ENCODE data around the gene DCLK1. TPM values are rescaled to one million over a fixed set of nuclear protein-coding genes. Genes with fewer than 3 reads are reported as not detected.

DCLK1 gene
- total RNA-seq, 1 experiment from 2014 or later, result 2.2 TPM

- DNase-seq (ENCODE audit: low read depth in 1 of 2, low spot score in 2 of 2), result no peak
- H3K4me3 ChIP-seq, result no peak overlapping the region
- no peak overlapping the region for H3K27ac ChIP-seq
- H3K9me3 ChIP-seq (replicated peaks), result no peaks in the 10 kb centered on the region
- no peaks in the 10 kb centered on the region for H3K36me3 ChIP-seq
- H3K27me3 ChIP-seq (replicated peaks), result no peaks in the 10 kb centered on the region
- H3K4me1 ChIP-seq (replicated peaks), result peaks cover 23% of the 10 kb centered on the region
Measured at GRCh38 chr13:35860661-35861060, 270.5 kb downstream of the DCLK1 start.

- no peak overlapping the region for H3K27ac ChIP-seq
- DNase-seq (ENCODE audit: low read depth in 1 of 2, low spot score in 2 of 2), result no peak
- H3K36me3 ChIP-seq, result no peaks in the 10 kb centered on the region
- peaks cover 27% of the 10 kb centered on the region for H3K4me1 ChIP-seq (replicated peaks)
- no peaks in the 10 kb centered on the region for H3K27me3 ChIP-seq (replicated peaks)
- H3K9me3 ChIP-seq (replicated peaks), result no peaks in the 10 kb centered on the region
- no peak overlapping the region for H3K4me3 ChIP-seq
Measured at GRCh38 chr13:35859981-35860380, 271.2 kb downstream of the DCLK1 start.

GRCh38 chr13:35858665-35859064, 272.5 kb downstream of the DCLK1 start:
- no peak for DNase-seq (ENCODE audit: low read depth in 1 of 2, low spot score in 2 of 2)
- Histone ChIP-seq H3K27ac (no peak overlapping the region), H3K36me3 (no peaks in the 10 kb centered on the region), H3K4me1 (replicated peaks) (peaks cover 27% of the 10 kb centered on the region), H3K9me3 (replicated peaks) (no peaks in the 10 kb centered on the region), H3K4me3 (no peak overlapping the region), H3K27me3 (replicated peaks) (no peaks in the 10 kb centered on the region)

GRCh38 chr13:35857769-35858168, 273.4 kb downstream of the DCLK1 start:
- H3K4me1 ChIP-seq (replicated peaks), result peaks cover 27% of the 10 kb centered on the region
- no peaks in the 10 kb centered on the region for H3K36me3 ChIP-seq
- H3K9me3 ChIP-seq (replicated peaks), result no peaks in the 10 kb centered on the region
- H3K27ac ChIP-seq, result 0 out of 2 replicates have a peak overlapping the region, but pooled peaks have one; percentile 31
- no peak overlapping the region for H3K4me3 ChIP-seq
- H3K27me3 ChIP-seq (replicated peaks), result no peaks in the 10 kb centered on the region
- peak; percentile 31 to 46 for DNase-seq (ENCODE audit: low read depth in 1 of 2, low spot score in 2 of 2)

- Histone ChIP-seq H3K36me3 (no peaks in the 10 kb centered on the region), H3K4me3 (no peak overlapping the region), H3K9me3 (replicated peaks) (no peaks in the 10 kb centered on the region), H3K4me1 (replicated peaks) (peaks cover 27% of the 10 kb centered on the region), H3K27me3 (replicated peaks) (no peaks in the 10 kb centered on the region), H3K27ac (no peak overlapping the region)
- DNase-seq (ENCODE audit: low read depth in 1 of 2, low spot score in 2 of 2), result no peak
Measured at GRCh38 chr13:35856721-35857364, 274.3 kb downstream of the DCLK1 start.

- Histone ChIP-seq H3K27ac (no peak overlapping the region), H3K9me3 (replicated peaks) (no peaks in the 10 kb centered on the region), H3K4me1 (replicated peaks) (peaks cover 27% of the 10 kb centered on the region), H3K36me3 (no peaks in the 10 kb centered on the region), H3K27me3 (replicated peaks) (no peaks in the 10 kb centered on the region), H3K4me3 (no peak overlapping the region)
- DNase-seq (ENCODE audit: low read depth in 1 of 2, low spot score in 2 of 2), result no peak
Measured at GRCh38 chr13:35856084-35856483, 275.1 kb downstream of the DCLK1 start.

- no peaks in the 10 kb centered on the region for H3K27me3 ChIP-seq (replicated peaks)
- H3K9me3 ChIP-seq (replicated peaks), result no peaks in the 10 kb centered on the region
- H3K27ac ChIP-seq, result no peak overlapping the region
- no peak overlapping the region for H3K4me3 ChIP-seq
- peaks cover 27% of the 10 kb centered on the region for H3K4me1 ChIP-seq (replicated peaks)
- H3K36me3 ChIP-seq, result no peaks in the 10 kb centered on the region
- peak in 1 of 2 experiments; percentile 9 for DNase-seq (ENCODE audit: low read depth in 1 of 2, low spot score in 2 of 2)
Measured at GRCh38 chr13:35855531-35856019, 275.6 kb downstream of the DCLK1 start.

GRCh38 chr13:35854286-35854685, 276.9 kb downstream of the DCLK1 start:
- Histone ChIP-seq H3K4me3 (no peak overlapping the region), H3K36me3 (no peaks in the 10 kb centered on the region), H3K27me3 (replicated peaks) (no peaks in the 10 kb centered on the region), H3K27ac (no peak overlapping the region), H3K9me3 (replicated peaks) (no peaks in the 10 kb centered on the region), H3K4me1 (replicated peaks) (peaks cover 27% of the 10 kb centered on the region)
- DNase-seq (ENCODE audit: low read depth in 1 of 2, low spot score in 2 of 2), result no peak

- no peak for DNase-seq (ENCODE audit: low read depth in 1 of 2, low spot score in 2 of 2)
- no peak overlapping the region for H3K4me3 ChIP-seq
- no peak overlapping the region for H3K27ac ChIP-seq
- no peaks in the 10 kb centered on the region for H3K36me3 ChIP-seq
- peaks cover 13% of the 10 kb centered on the region for H3K4me1 ChIP-seq (replicated peaks)
- H3K27me3 ChIP-seq (replicated peaks), result no peaks in the 10 kb centered on the region
- no peaks in the 10 kb centered on the region for H3K9me3 ChIP-seq (replicated peaks)
Measured at GRCh38 chr13:35851881-35852280, 279.3 kb downstream of the DCLK1 start.

- Histone ChIP-seq H3K27me3 (replicated peaks) (no peaks in the 10 kb centered on the region), H3K36me3 (no peaks in the 10 kb centered on the region), H3K27ac (no peak overlapping the region), H3K4me3 (no peak overlapping the region), H3K4me1 (replicated peaks) (peaks cover 10% of the 10 kb centered on the region), H3K9me3 (replicated peaks) (no peaks in the 10 kb centered on the region)
- DNase-seq (ENCODE audit: low read depth in 1 of 2, low spot score in 2 of 2), result no peak
Measured at GRCh38 chr13:35851356-35851755, 279.8 kb downstream of the DCLK1 start.

- no peaks in the 10 kb centered on the region for H3K9me3 ChIP-seq (replicated peaks)
- no peak for DNase-seq (ENCODE audit: low read depth in 1 of 2, low spot score in 2 of 2)
- H3K4me1 ChIP-seq (replicated peaks), result peaks cover 3% of the 10 kb centered on the region; the same call in 1 of the 2 replicates
- no peaks in the 10 kb centered on the region for H3K27me3 ChIP-seq (replicated peaks)
- no peaks in the 10 kb centered on the region for H3K36me3 ChIP-seq
- H3K4me3 ChIP-seq, result no peak overlapping the region
- H3K27ac ChIP-seq, result no peak overlapping the region
Measured at GRCh38 chr13:35850569-35850968, 280.6 kb downstream of the DCLK1 start.

- Histone ChIP-seq H3K27me3 (replicated peaks) (no peaks in the 10 kb centered on the region), H3K4me3 (no peak overlapping the region), H3K27ac (no peak overlapping the region), H3K4me1 (replicated peaks) (no peaks in the 10 kb centered on the region), H3K9me3 (replicated peaks) (no peaks in the 10 kb centered on the region), H3K36me3 (no peaks in the 10 kb centered on the region)
- no peak for DNase-seq (ENCODE audit: low read depth in 1 of 2, low spot score in 2 of 2)
Measured at GRCh38 chr13:35849256-35849644, 281.9 kb downstream of the DCLK1 start.

GRCh38 chr13:35848336-35849255, 282.6 kb downstream of the DCLK1 start:
- no peak overlapping the region for H3K4me3 ChIP-seq
- no peak overlapping the region for H3K27ac ChIP-seq
- H3K4me1 ChIP-seq (replicated peaks), result no peaks in the 10 kb centered on the region
- no peak for DNase-seq (ENCODE audit: low read depth in 1 of 2, low spot score in 2 of 2)
- no peaks in the 10 kb centered on the region for H3K36me3 ChIP-seq
- no peaks in the 10 kb centered on the region for H3K9me3 ChIP-seq (replicated peaks)
- no peaks in the 10 kb centered on the region for H3K27me3 ChIP-seq (replicated peaks)

- H3K36me3 ChIP-seq, result no peaks in the 10 kb centered on the region
- H3K27me3 ChIP-seq (replicated peaks), result no peaks in the 10 kb centered on the region
- H3K4me3 ChIP-seq, result no peak overlapping the region
- DNase-seq (ENCODE audit: low read depth in 1 of 2, low spot score in 2 of 2), result no peak
- H3K9me3 ChIP-seq (replicated peaks), result no peaks in the 10 kb centered on the region
- H3K27ac ChIP-seq, result no peak overlapping the region
- peaks cover 18% of the 10 kb centered on the region for H3K4me1 ChIP-seq (replicated peaks)
Measured at GRCh38 chr13:35843272-35843671, 287.9 kb downstream of the DCLK1 start.
